Neural cell (in vitro differentiated cells): Measurements from ENCODE around the gene ADGRF5.

Experiments
- EP300 ChIP-seq: fragments of 450-650 bp; conservative IDR thresholded peaks from 2 replicates; pipeline ENCODE4 v1.6.1; 2014; ENCODE audit warnings: antibody characterized with exemption, mild to moderate bottlenecking, moderate library complexity; ENCODE audit not compliant: poor library complexity, severe bottlenecking
- EZH2 ChIP-seq: fragments of 200-600, 300-800 bp; shearing (Covaris generic), sonication (generic); IDR thresholded peaks from 2 replicates; pipeline ENCODE4 v1.6.1; 2014; ENCODE audit warnings: antibody characterized with exemption, low read length, borderline replicate concordance, mild to moderate bottlenecking; ENCODE audit not compliant: insufficient read depth, poor library complexity, severe bottlenecking
- MXI1 ChIP-seq: fragments of 450-650 bp; conservative IDR thresholded peaks from 2 replicates; pipeline ENCODE4 v1.6.1; 2014; ENCODE audit warnings: antibody characterized with exemption, mild to moderate bottlenecking; ENCODE audit not compliant: poor library complexity, severe bottlenecking
- POLR2AphosphoS5 ChIP-seq: IDR thresholded peaks from 2 replicates; pipeline ENCODE4 v1.6.1; 2012
- RAD21 ChIP-seq: fragments of 450-650 bp; conservative IDR thresholded peaks from 2 replicates; pipeline ENCODE4 v1.6.1; 2014; ENCODE audit warnings: antibody characterized with exemption, mild to moderate bottlenecking, moderate library complexity
- SMC3 ChIP-seq: fragments of 450-650 bp; conservative IDR thresholded peaks from 2 replicates; pipeline ENCODE4 v1.6.1; 2014; ENCODE audit warnings: antibody characterized with exemption, mild to moderate bottlenecking, moderate library complexity; ENCODE audit not compliant: poor library complexity
- TAF1 ChIP-seq: IDR thresholded peaks from 2 replicates; pipeline ENCODE4 v1.6.1; 2012; ENCODE audit warnings: low read depth
- TF ChIP-seq, protein P1 (sequence below): fragments of 450-650 bp; IDR thresholded peaks from 2 replicates; pipeline ENCODE4 v1.5.1; 2014; ENCODE audit warnings: antibody characterized with exemption, mild to moderate bottlenecking, moderate library complexity; ENCODE audit not compliant: poor library complexity, severe bottlenecking
- TF ChIP-seq, protein P2 (sequence below): IDR thresholded peaks from 2 replicates; pipeline ENCODE4 v1.6.1; 2012; ENCODE audit warnings: borderline replicate concordance

DNA sequence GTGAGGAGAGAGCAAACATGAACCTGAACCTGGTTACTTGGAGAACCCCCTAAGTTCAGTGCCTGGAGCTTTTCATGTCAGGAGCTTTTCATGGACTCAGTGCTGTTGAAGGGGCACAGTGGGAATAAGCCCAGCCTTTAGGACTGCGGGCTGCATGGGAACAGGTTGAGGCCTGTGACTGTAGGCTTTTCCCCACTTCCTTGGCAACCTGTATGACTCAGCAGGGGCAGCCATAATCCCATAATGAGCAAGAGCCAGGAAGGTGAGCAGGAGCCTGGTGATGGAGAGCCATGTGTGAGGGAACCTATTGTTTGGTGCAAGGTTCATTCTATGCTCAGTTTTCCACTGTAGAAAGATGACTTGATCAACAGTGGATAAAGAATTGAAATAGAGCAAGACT lies 105.1 kb downstream of the ADGRF5 start:
- TF ChIP-seq POLR2AphosphoS5 (no peak), MXI1 (no peak), EZH2 (no peak), RAD21 (no peak), SMC3 (no peak), EP300 (no peak), TAF1 (no peak)
- TF ChIP-seq, protein P1, sequence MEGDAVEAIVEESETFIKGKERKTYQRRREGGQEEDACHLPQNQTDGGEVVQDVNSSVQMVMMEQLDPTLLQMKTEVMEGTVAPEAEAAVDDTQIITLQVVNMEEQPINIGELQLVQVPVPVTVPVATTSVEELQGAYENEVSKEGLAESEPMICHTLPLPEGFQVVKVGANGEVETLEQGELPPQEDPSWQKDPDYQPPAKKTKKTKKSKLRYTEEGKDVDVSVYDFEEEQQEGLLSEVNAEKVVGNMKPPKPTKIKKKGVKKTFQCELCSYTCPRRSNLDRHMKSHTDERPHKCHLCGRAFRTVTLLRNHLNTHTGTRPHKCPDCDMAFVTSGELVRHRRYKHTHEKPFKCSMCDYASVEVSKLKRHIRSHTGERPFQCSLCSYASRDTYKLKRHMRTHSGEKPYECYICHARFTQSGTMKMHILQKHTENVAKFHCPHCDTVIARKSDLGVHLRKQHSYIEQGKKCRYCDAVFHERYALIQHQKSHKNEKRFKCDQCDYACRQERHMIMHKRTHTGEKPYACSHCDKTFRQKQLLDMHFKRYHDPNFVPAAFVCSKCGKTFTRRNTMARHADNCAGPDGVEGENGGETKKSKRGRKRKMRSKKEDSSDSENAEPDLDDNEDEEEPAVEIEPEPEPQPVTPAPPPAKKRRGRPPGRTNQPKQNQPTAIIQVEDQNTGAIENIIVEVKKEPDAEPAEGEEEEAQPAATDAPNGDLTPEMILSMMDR, result no peak
- TF ChIP-seq, protein P2, sequence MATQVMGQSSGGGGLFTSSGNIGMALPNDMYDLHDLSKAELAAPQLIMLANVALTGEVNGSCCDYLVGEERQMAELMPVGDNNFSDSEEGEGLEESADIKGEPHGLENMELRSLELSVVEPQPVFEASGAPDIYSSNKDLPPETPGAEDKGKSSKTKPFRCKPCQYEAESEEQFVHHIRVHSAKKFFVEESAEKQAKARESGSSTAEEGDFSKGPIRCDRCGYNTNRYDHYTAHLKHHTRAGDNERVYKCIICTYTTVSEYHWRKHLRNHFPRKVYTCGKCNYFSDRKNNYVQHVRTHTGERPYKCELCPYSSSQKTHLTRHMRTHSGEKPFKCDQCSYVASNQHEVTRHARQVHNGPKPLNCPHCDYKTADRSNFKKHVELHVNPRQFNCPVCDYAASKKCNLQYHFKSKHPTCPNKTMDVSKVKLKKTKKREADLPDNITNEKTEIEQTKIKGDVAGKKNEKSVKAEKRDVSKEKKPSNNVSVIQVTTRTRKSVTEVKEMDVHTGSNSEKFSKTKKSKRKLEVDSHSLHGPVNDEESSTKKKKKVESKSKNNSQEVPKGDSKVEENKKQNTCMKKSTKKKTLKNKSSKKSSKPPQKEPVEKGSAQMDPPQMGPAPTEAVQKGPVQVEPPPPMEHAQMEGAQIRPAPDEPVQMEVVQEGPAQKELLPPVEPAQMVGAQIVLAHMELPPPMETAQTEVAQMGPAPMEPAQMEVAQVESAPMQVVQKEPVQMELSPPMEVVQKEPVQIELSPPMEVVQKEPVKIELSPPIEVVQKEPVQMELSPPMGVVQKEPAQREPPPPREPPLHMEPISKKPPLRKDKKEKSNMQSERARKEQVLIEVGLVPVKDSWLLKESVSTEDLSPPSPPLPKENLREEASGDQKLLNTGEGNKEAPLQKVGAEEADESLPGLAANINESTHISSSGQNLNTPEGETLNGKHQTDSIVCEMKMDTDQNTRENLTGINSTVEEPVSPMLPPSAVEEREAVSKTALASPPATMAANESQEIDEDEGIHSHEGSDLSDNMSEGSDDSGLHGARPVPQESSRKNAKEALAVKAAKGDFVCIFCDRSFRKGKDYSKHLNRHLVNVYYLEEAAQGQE, result no peak
